ENCODE results near the gene GPC1. TPM values are rescaled to one million over a fixed set of nuclear protein-coding genes. Genes with fewer than 3 reads are reported as not detected.
"Not testable (repeated sequence)": the region's sequence is repeated elsewhere in the genome, so short reads cannot be mapped to it uniquely, and the experiment has no call there.

Gene GPC1, protein sequence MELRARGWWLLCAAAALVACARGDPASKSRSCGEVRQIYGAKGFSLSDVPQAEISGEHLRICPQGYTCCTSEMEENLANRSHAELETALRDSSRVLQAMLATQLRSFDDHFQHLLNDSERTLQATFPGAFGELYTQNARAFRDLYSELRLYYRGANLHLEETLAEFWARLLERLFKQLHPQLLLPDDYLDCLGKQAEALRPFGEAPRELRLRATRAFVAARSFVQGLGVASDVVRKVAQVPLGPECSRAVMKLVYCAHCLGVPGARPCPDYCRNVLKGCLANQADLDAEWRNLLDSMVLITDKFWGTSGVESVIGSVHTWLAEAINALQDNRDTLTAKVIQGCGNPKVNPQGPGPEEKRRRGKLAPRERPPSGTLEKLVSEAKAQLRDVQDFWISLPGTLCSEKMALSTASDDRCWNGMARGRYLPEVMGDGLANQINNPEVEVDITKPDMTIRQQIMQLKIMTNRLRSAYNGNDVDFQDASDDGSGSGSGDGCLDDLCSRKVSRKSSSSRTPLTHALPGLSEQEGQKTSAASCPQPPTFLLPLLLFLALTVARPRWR
- total RNA-seq: 2.4 and 11.3 TPM in 2 replicates

DNA sequence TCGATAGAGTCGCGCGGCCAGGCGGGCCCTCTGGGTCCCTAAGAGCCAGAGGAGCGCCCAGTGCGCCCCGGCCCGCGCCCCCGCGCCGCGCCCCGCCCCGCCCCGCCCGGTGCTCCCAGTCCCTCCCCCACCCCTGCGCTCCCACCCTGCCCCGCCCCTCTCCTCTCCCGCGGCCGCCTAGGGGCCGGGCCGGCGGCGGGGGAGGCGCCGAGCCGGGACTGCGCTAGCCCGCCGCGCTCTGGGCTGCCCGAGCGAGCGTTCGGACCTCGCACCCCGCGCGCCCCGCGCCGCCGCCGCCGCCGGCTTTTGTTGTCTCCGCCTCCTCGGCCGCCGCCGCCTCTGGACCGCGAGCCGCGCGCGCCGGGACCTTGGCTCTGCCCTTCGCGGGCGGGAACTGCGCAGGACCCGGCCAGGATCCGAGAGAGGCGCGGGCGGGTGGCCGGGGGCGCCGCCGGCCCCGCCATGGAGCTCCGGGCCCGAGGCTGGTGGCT is at the start of gene GPC1:
Gene GPC1, plus strand, starts transcription at position 207 of the 491 bp plus-strand sequence. Its CDS starts 256 bp downstream, at position 463.
- DNase-seq (ENCODE audit: low read depth in 2 of 2): peak; percentile 67 to 83

- DNase-seq (ENCODE audit: low read depth in 2 of 2): no peak
These were observed 49.1 kb upstream of the GPC1 start for GRCh38 chr2:240386326-240386725.

DNA sequence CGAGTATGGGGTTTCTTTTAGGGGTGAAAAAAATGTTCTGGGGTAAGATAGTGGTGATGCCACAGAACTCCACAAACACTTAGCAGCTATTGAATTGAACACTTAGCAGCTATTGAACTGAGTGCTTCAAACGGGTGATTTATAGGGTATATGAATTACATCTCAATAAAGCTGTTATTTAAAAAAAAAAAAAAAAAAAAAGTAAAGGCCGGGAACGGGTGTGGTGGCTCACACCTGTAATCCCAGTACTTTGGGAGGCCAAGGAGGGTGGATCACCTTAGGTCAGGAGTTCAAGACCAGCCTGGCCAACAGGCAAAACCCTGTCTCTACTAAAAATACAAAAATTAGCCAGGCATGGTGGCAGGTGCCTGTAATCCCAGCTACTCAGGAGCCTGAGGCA is 48.7 kb upstream of the GPC1 start:
- not testable (repeated sequence) for DNase-seq (ENCODE audit: low read depth in 2 of 2)

DNA sequence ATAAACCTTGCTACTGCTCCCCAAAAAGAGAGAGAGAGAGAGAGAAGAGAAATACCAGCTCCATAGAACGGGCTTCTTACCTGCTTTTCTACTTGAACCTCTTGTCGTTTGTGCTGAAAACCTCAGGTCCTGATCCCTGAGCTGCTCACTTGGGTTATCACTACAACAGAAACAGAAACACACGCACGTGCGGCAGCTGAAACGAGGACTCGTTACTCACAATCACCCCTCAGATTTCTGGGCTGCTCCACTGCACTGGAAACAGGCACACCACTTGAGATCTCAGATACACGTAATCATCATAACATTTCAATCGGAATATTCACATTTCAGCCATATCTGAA is 48.2 kb upstream of the GPC1 start:
- DNase-seq (ENCODE audit: low read depth in 2 of 2): no peak

GRCh38 chr2:240387669-240388358 is 47.6 kb upstream of the GPC1 start:
- peak; percentile 67 to 93 for DNase-seq (ENCODE audit: low read depth in 2 of 2)

DNA sequence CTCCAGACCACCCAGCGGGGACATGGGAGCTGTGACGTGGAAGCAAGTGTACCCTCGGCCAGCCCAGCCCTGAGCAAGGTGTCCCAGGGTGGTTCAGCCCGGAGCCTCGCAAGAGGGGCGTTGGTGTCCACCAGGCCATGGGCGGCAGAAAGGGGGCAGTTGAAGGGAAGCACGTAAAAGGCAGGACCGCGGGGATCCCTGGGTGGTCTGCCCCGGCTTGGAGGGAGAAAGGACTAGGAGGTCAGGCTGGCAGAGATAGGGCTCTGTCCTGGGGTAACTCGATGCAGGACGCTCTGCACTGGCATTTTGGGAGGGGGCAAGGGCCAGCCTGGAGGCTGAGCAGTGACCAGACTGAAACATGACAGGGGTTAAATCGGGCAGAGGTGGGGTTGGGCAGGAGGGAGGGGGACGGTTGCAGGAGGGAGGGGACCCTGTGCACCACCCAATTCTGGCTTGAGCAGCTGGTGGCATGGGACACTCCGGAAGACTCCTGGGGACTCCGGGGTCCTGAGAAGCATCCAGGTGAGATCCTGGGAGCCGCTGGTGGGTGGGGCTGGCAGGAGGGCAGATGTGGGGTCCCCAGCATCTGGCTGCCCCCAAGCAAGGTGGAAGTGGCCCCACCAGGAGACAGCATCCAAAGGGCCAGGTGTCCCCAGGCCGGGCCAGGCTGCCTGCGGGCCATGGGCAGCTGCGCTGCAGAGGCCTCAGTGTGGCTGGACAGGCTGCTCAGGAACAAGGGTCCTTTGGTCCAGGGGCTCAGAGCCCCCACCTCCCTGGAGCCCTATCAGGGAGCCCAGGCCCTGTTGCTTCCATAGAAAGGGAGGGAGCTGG is 46.8 kb upstream of the GPC1 start:
- DNase-seq (ENCODE audit: low read depth in 2 of 2): no peak

DNA sequence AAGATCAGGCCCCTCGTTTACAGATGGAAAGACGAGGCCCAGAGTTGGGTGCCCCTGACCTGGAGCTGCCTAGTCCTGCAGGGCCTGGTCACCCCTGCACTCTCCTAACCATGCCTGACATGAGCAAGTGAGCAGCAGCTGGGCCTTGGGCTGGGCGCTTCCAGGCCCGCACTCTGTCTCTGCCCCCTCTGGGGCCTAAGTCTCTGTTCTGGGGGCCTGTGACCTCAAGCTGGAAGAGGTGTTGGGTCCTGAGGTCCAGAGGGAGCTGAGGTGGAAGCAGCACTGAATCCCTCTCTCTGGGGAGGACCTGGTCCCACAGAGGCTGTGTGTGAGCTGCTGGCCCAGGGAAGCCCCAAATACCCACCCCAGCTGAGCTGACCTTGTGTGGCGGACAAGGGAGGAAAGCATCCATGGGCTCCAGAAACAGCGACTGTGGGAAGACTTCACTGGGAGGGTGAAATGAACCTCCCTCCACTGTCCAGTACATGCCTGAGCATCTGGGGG is 46.1 kb upstream of the GPC1 start:
- DNase-seq (ENCODE audit: low read depth in 2 of 2): no peak

DNA sequence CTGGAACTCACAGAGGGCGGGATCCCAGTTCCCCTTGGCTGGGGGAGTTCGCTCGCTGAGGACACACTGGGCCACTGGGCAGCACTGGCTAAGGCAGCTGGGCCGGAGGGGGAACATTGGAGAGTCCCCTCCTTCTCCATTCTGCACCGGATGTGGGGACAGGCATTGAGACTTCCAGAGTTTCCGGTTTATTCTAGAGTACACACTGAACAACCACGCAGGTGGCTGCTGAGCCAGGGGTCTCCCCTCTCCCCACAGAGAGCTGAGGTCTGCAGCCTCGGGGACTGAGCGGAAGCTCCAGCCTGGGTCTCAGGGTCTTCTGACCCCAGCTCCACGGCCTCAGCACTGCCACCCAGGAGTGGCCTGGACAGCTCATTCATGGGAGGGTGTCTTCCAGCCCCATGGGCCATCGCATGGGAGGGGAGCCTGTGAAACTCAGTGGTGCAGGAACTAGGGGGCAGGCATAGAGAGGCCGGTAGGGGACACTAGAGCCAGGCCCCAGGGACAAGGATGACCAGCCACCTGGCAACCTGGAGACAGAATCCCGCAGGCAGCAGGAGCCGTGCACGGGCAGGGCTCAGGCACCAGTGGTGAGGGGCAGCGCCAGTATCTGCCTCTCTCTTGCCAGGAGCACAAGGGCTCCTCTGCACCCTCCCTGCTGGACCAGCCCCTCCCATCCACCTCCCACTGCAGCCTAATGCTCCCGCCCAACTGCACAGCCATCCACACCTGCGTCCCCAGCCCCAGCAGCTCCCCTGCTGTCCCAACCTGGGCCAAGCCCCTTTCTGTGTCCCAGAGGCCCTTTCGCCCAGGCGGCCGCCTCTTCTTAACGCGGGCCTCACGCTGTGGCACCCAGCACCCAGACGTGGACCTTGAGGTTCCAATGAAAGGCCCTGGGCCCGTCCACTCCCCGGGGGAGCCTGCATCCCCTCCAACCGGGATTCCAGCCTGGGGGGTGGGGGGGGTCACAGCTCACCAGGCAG is 45.1 kb upstream of the GPC1 start:
- DNase-seq (ENCODE audit: low read depth in 2 of 2): peak in 1 of 2 donors; percentile 26

DNA sequence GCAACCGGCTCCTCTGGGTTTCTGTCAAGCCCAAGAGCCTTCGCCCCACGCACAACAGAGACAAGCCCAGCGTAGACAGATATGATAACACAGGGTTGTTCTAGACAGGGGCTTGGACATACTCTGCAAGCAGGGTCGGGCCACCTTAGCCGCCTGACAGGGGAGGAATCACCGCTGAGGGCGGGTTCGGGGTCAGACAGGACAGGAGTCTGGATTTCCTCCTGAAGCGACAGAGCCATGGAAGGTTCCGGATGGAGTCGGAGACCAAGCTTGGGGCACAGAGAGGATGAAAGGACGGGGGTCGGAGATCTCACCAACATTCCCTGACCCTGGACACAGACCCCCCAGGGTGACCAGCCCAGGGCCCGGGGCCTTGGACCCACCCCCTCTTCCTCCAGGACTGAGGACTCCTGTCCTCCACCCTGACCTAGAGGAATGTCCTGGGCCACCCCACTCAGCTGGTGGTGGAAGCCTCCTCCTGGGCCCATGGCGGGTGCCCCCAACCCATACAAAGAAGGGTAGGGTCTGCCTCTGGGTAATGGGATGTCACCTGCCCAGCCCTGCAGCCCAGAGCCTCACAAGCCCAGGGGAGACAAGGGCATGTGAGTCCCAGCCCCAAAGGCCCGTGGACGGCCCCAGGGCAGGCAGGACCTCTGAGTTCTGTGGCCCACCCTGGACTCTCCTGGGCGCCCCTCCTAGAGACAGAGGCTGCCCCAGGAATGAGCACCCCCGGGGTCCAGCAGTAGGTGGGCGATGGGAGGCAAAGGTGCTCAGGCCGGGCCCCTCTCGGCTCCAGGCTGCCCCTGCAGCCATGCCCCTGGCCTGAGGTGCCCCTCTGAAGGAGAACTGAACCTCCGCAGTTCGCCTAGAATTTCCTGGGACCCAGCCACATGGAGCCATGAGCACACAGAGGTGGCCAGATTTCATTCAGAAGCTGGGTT is 44.1 kb upstream of the GPC1 start:
- no peak for DNase-seq (ENCODE audit: low read depth in 2 of 2)

GRCh38 chr2:240392084-240392947 is 43.1 kb upstream of the GPC1 start:
- DNase-seq (ENCODE audit: low read depth in 2 of 2): peak in 1 of 2 donors; percentile 49

GRCh38 chr2:240392948-240393830 is 42.3 kb upstream of the GPC1 start:
- no peak for DNase-seq (ENCODE audit: low read depth in 2 of 2)

DNA sequence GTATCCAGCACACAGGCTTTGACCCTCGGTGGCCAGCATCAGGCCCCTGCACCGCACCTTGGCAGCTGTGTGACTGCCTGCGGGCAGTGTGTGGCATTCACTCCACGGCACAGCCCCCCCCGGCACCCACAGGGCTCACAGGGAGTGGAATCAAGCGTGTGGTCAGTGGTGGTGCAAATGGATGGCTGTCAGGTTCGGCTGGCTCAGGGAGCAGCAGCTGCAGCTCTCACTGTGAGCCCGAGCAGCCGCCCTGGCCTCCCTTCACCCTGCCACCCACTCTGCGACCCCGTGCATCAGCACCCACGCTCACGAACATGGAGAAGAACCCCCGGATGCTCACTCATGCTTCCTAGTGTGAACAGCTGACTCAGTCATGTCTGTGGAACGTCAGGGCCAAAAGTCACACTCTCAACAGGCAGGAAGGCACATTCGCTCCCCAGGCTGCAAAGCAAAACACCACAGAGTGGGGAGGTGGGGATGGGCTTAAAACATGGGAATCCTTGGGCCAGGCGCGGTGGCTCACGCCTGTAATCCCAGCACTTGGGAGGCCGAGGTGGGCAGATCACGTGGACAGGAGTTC is 41.5 kb upstream of the GPC1 start:
- DNase-seq (ENCODE audit: low read depth in 2 of 2): peak in 1 of 2 donors; percentile 45

- no peak for DNase-seq (ENCODE audit: low read depth in 2 of 2)
These were observed 40.9 kb upstream of the GPC1 start for GRCh38 chr2:240394549-240394948.

DNA sequence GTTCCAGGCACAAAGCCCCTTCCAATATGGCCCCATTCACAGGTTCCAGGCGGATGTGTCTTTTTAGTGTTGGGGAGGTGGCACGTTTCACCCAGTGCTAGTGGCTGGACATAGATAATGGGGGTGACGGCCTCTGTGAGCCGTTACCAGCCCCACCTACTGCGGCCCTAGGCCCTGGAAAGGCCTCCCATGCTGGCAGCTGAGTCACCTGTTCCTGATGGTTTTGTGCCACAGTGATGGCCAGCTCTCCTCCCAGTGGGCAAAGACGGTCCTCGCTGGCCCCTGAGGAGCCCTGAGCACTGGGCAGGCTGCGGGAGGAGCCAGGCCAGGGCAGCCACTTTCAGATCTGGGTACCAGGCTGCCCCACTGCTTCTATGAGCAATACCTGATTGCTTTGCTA is 40.0 kb upstream of the GPC1 start:
- no peak for DNase-seq (ENCODE audit: low read depth in 2 of 2)

- no peak for DNase-seq (ENCODE audit: low read depth in 2 of 2)
These were observed 39.4 kb upstream of the GPC1 start for GRCh38 chr2:240395896-240396622.

Data from lung microvascular endothelial cell (primary cell).